ENCODE measurements around the gene PTBP2.
A peak's percentile ranks its signal among the peaks of the same experiment; 100 is the strongest.

The PTBP2 gene

DNA sequence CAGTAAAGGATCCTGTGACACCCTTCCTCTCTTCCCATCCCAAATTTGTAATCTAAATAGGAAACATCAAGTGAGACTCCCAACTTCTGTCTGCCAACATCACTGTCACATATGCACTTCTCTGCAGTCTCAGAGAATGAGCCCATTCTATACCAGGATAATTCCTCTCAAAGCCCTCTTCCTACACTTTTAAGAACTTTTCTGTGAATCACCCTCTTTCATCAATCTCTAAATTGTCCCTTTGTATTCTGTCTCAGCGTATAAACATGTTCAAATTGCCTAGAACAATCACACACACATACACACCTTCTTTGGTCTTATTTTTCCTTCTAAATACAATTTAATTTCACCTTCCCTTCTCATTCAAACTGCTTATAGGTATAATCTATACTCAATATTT lies 111.8 kb downstream of the PTBP2 start:
- DNase-seq, result no peak

DNA sequence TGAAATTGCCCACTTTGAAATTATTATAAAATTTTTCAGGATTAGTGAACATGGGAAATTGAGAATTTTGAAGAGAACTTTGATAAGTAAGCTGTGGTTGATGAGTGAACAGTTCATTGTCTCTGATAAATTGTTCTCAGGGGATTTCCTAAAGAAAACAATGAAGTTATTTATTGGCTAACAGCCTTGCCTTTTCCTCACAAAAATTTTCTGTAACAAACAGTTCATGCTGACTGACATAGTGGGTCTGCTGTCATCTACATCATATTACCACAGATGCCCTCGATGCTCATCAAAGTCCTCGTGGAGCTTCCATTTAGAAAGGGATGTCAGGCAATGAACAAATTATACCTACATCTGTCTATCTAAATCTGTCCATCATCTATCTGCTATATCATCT lies 113.4 kb downstream of the PTBP2 start:
- no peak for DNase-seq

DNA sequence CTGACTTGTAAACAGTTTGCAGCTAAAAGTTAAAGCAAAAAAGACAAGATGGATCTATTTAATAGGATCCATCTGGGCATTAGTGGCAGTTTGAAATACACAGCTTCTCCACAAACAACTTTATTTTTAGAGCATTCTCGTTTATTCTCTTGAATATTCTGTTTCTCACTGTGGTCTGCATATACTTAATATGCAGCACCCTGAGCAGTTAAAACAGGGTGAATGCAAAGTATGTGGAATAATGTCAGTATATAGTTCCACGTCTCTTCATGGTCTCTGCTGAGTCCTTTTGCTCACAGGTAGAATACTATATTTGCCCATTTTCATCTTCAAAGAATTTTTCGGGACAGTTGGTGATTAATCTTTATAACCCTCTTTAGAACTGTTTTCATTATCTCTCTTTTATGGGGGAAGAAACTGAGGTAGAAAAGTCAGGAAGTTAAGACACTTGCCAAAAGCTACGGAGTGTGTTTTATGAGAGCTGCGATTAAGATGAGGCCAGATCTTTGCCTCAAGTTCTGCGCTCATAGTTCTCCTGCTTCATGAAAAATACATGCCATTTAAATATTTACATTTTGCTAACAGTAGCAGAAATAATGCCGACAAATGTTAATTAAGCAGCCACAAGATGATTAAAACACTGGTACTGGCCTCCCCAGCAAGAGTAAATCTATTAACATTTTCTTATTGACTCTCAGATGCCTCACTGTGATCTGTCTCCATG lies 115.6 kb downstream of the PTBP2 start:
- DNase-seq, result no peak

DNA sequence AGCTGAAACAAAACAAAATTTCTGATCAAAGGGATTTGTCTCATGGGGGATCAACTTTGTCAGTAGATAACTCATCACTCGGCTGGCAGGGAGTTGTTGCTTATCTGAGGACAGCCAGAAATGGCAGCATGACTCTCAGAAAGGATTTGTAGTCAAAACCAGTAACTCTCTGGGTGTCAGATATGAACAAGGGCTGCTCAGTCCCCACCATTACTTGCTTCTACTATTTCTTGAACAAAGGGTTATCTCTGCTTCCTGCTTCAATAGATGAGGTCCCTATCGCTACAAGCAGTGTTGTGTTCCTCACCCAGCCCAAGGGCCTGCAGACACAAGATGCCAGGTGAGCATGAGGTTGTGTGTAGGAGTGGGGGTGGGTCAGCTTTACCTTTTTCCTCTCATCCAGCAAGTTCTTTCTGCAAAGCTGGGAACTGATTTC lies 116.2 kb downstream of the PTBP2 start:
- DNase-seq, result no peak

DNA sequence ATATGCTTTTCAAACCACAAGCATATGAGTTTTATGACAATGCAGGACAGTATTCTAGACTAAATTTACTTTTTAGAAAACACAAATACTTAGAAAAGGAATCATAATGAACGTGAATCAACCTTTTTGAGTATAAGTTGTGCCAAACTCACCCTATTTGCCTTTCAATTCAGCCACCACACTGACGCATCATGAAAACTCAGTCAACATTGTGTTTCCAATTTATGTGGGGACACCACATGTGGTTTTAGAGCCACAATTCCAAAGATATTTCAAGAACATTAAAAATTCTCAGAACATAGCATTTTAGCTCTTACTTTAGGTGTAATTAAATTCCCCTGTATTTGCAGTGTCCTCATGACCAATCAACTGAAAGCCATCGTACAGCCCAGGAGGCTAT lies 118.8 kb downstream of the PTBP2 start:
- DNase-seq, result no peak

DNA sequence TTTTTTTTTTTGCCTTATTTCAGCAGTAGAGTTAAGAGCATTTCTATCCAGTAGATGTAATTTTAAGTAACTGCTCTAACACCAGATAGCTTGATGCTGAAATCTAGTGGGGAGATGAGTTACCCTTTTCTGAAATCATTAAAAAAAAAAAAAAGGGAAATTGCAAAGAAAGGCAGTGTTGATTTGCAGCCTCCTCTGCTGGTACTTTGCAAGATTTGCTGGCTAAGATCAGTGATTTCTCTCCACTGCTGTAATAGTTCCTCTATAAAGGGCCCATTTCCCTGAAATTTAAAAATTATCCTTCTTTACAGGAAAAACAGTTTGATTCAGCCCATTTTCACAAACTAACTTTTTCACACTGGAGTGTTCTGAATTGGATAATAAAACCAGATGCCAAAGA lies 120.6 kb downstream of the PTBP2 start:
- no peak for DNase-seq

DNA sequence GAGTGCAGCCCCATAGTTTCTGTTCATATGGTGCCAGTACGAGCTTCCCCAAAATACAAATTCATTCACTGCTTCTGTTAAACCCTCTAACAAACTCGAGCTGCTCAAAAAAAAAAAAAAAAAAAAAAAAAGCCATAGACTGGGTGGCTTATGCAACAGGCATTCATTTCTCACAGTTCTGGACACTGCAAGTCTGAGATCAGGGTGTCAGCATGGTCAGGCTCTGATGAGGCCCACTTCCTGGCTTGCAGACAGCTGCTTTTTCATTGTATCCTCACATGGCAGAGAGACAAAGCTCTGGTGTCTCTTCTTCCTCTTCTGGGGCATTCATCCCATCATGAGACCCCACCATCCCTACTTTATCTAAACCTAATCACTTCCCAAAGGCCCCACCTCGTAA lies 121.6 kb downstream of the PTBP2 start:
- DNase-seq, result no peak

DNA sequence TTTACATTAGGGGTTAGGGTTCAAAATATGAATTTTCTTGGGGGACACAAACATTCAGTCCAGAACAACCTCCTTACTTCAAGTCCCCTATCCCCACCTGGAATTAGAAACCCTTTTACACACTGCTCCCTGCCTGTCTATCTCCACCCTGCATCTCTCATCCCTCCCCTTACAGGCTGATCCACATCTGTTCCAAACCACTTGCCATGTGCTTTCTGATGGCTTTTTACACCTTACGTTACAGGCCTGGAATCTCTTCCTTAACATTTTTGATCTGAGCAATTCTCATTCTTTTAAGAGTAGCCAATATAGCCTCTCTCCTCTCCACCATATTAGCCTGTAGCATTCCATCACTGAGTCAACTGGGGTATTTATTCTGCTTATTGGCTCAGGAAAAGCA lies 122.0 kb downstream of the PTBP2 start:
- DNase-seq, result no peak

DNA sequence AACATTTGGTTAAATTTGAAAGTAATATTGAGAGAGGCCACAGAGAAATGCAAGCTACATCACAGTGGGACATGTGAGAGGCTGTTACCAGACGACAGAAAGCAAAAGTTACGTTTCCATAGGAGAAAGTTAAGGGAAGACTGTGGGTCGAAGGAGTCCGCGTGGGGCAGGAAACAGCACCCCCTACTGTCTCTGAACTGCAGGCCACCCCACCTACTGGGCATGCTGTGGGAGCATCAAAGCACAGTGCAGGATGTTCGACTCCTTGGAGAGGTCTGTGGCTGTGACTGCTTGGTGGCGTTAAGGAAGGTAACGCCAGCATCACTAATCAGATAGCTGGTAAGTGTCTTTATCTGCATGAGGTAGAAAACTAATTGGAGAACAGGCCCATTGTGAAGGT lies 123.9 kb downstream of the PTBP2 start:
- DNase-seq, result peak; percentile 9

DNA sequence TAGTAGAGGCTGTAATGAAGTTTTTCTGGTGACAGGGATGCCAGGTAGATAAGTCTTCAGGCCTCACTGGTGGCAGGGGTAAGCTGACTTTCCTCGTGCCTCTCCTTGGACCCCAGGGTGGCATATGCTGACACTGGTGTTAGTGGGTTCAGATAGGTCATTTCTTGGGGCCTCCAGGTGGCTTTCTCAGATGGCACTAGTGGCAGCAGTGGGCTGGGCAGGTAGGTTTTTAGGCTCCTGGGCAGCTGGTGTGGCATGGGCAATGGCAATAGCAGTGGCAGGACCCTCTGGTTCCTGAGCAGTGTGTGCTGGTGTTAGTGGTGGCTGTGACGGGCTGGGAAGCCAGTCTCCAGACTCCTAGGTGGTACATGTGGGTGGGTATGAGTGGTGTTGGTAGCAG lies 140.3 kb downstream of the PTBP2 start:
- DNase-seq, result no peak

DNA sequence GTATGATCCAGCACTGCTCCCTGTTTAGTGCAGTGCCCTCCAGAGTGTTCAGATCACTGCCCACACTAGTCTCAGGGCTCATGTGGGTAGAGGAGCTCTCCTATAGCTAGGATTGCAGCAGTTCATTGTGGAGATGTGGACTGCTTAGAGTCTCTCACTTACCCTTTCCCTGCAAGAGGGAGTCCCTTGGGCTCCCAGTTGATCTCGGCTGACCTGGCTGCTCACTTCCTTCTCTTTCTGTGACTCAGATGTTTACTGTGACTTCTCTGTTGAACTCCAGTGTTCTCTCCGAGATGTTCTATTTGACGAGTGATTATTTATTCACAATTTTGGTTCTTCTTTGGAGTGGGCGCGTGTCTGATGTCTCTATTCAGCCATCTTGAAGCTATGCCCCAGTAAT lies 141.9 kb downstream of the PTBP2 start:
- DNase-seq, result no peak

Data from CD4-positive, alpha-beta T cell treated with Interleukin-6 for 4 hours (primary cell).